GM18907 (cell line): ENCODE results near the gene KRI1.
"Not testable (repeated sequence)": the region's sequence is repeated elsewhere in the genome, so short reads cannot be mapped to it uniquely, and the experiment has no call there.

Experiments
- ATAC-seq: cut with Tn5 transposase; IDR thresholded peaks from one replicate; pipeline ENCODE4 v1.9.1; 2021; ENCODE audit warnings: mild to moderate bottlenecking, moderate library complexity; ENCODE audit not compliant: unreplicated experiment

KRI1 gene

DNA sequence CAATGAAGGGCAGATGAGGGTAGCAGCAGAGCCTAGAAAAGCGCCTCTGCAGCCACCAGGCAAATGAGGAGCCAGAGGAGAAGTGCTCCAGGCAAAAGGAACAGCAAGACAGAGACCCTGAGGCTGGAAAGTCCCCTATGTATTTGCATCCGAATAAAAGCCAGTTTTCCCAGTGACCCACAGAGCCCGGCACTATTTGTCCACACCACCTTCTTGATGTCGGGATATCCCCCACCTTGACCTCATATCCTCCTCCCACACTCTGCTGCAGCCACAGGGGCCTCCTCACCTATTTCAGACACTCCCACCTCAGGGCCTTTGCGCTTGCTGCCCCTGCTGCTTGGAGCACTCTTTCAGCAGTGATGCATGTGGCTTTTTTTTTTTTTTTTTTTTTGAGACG lies 15.5 kb downstream of the KRI1 start:
- ATAC-seq, result no peak

DNA sequence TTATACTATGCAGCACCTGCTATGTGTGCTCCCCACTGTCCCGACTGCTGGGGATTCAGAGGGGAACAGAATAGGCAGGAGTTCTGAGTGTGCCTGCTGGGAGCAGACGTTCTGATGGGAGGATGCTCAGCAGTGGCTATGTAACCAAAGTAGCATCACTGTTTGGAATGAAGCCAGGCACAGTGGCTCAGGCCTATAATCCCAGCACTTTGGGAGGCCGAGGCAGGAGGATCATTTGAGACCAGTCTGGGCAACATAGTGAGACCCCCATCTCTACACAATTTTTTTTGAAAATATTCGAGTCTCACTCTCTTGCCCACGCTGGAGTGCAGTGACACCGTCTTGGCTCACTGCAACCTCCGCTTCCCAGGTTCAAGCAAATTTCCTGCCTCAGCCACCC lies 16.1 kb downstream of the KRI1 start:
- ATAC-seq, result no peak

DNA sequence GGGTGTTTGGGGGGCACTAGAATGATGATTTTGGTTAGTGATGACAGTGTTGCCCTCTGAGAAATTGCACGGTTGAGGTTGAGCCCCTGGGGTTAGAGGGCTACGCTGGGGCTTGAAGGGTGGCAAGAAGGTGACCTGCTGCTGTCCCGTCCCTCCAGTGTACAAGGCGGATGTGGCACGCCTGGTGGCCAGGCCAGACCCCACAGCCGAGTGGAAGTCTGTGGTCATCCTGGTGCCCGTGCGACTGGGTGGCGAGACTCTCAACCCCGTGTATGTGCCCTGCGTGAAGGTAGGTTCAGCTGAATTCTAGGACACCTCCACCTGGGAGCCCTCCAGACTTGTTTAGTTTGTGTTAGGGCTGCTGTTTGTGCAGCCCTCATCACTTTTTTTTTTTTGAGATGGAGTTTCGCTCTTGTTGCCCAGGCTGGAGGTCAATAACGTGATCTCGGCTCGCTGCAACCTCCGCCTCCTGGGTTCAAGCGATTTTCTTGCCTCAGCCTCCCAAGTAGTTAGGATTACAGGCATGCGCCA lies 17.0 kb downstream of the KRI1 start:
- ATAC-seq, result no peak

DNA sequence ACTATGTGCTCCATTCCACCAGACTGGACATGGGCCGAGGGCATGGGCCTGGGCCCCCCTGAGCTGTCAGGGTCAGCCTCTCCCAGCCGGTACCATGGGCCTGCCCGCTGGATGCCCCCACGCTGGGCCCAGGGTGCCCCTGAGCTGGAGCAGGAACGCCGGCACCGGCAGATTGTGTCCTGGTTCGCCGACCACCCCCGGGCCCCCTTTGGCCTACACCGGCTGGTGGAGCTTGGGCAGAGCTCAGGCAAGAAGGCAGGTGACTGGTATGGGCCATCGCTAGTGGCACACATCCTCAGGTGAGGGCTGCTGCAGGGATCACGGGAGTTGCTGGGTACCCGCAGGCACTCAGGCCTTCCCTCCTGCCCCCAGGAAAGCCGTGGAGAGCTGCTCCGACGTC lies 19.0 kb downstream of the KRI1 start:
- no peak for ATAC-seq

DNA sequence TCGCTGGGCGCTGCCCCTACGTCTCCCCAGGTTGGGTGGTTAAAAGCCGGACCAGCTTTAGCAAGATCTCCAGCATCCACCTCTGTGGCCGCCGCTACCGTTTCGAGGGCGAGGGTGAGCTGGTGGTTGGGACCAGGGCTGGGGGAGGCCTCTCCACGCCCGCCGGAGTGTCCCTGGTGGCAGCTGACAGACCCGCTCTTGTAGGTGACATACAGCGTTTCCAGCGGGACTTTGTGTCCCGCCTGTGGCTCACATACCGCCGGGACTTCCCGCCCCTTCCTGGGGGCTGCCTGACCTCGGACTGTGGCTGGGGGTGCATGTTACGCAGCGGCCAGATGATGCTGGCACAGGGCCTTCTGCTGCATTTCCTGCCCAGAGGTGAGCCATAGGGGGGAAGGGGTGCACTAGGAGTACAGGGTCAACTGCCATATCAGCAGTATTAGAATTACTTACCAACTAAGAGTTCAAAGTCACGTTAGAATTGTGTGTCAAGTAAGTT lies 21.0 kb downstream of the KRI1 start:
- ATAC-seq, result no peak

DNA sequence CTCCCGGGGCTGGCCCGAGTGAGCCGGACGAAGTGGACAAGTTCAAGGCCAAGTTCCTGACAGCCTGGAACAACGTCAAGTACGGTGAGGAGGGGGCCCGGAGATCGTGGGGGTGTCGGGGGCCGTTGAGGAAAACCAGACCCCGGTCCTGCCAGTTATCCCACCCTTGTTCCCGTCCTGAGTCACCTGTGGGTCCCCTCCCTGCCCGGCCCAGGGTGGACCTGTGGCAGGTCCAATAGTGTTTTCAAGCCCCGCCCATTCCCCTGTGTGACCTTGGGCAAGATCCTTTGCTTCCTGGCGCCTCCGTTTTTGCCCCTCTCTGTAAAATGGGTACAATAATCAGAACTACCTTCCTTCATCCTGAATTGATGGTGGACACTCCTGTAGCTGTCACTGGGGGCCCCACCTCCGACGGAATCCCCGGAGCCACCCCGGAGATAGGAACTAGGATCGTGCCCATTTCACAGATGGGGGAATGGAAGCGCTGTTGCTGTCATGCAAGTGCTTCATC lies 21.5 kb downstream of the KRI1 start:
- peak; percentile 13 for ATAC-seq

DNA sequence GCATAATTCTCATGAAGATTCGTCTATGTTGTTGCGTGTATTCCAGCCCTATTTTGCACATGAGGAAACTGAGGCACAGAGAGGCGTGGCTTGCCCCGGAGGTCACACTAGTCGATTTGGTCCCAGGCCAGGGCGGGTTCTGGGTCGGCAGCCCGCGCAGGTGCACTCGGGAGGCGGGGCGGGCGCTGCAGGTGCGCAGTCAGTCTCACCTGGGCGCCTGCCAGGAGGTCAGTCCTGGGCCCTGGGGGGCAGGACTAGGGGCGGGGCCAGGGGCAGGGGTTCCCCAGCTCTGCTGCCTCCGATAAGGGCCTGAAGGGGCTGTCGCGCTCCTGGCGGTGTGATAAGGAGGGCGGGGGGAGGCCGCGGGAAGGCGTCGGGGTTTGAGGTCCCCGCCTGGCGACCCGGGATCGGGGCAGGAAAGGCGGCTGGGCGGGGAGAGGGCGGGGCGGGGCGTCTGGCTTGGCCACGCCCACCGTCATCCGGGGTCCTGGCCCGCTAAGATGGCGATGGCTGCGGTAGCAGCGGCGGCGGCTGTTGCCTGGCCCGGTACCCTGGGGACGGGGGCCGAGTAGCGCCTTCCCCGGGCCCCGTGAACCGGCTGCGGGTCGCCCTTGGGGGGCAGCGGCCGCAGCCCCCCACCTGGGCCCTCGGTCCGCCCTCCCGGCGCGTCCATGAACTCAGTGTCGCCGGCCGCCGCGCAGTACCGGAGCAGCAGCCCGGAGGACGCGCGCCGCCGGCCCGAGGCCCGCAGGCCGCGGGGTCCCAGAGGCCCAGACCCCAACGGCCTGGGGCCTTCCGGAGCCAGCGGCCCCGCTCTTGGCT lies 22.2 kb downstream of the KRI1 start, which contains the start of gene ATG4D:
ATG4D (plus strand) TSS at position 485 of the 822 bp plus-strand sequence; CDS start at position 672, 187 bp downstream.
- peak; percentile 68 for ATAC-seq

DNA sequence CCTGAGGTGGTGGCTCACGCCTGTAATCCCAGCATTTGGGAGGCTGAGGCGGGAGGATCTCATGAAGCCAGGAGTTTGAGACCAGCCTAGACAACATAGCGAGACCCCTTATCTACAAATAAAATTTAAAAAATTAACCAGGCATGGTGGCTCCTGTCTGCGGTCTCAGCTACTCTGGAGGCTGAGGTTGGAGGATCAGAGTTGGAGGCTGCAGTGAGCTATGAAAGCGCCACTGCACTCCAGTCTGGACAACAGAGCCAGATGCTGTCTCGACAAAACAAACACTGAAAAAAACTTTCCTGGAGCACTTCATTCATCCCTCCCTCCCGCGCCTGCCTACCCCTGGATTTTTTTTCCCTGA lies 22.8 kb downstream of the KRI1 start:
- no peak for ATAC-seq

DNA sequence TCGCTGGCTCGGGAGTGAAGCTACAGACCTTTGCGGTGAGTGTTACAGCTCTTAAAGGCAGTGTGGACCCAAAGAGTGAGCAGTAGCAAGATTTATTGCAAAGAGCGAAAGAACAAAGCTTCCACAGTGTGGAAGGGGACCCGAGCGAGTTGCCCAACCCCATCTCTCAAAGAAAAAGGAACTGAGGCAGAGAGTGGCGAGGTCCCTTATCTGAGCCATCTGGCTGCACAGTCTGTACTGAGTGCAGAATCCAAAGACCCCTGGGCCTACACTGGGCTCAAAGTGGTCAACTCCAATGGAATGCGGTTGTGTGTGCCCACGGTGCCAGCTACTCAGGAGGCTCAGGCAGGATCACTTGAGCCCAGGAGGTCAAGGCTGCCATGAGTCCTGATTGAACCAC lies 26.8 kb downstream of the KRI1 start:
- not testable (repeated sequence) for ATAC-seq

DNA sequence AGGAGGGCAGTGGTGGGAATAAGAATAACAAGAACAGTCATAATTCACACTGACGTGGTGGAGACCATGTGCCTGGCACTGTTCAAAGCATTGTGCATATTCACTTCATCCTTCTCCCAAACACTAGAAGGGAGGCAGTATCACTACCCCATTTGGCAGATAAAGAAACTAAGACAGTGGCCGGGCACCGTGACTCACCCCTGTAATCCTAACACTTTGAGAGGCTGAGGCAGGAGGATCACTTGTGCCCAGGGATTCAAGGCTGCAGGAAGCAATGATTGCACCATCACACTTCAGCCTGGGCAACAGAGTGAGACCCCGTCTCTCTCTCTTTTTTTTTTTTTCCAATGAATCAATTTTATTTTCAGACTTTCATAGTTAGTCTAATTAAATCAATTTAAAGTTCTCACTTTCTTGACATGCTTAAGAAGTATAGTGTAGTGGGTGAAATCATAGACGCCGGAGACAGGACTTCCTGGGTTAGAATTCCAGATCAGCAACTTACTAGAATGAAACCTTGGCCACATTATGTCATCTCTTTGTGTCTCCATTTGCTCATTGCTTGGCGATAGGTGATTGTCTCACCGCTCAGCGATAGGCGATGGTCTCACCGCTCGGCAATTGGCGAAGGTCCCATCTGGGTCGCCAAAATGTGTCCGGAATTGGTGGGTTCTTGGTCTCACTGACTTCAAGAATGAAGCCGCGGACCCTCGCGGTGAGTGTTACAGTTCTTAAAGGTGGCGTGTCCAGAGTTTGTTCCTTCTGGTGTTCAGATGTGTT lies 27.4 kb downstream of the KRI1 start:
- ATAC-seq, result no peak

DNA sequence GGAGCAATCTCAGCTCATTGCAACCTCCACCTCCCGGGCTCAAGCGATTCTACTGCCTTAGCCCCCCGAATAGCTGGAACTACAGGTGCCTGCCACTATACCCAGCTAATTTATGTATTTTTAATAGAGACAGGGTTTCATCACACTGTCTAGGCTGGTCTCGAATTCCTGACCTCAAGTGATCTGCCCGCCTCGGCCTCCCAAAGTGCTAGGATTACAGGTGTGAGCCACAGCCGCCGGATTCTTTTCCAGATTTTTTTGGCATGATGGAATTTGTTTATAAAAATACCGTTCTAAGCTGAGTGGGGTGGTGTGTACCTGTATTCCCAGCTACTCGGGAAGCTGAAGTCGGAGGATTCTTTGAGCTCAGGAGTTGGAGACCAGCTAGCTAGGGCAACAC lies 28.1 kb downstream of the KRI1 start:
- ATAC-seq, result no peak

DNA sequence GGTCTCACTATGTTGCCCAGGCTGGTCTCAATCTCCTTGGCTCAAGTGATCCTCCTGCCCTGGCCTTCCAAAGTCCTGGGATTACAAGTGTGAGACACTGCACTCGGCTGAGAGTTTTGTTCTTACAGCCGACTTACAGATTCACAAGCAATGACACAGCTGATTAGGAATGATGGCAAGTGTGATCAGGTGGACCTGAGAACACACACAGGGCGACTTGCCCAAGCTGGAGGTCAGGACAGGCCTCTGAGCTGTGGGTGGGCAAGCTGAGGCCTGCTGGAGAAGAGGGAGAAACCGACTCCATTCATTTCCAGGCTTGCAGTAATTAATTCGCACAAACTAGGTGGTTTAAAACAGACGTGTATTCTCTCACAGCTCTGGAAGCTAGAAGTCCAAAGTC lies 30.2 kb downstream of the KRI1 start:
- no peak for ATAC-seq

DNA sequence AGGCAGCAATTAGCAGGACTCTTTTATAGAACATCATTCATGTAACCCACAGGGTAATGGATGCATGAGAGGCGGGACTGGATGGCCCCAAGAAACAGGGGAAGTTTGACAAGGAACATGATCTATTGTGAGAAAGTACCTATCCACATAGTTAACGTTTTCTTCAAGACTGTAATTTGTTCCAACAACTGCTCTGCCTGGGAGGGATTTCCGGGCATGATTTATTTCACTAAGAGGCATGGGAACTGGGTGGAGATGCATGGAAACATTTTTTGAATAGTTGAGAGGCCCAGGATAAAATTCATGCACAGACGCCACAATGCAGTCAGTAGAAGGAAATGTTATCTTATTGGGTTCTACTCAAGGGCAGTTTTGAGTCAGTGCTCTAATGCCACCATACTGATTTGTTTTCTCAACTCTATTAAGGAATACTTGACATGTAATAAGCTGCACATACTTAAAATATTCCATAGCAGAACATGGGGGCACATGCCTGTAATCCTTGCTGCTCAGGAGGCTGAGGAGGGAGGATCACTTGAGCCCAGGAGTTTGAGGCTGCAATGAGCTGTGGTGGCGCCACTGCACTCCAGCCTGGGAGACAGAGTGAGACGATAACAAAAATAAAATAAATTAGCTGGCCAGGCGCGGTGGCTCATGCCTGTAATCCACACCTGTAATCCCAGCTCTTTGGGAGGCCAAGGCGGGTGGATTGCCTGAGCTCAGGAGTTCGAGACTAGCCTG lies 32.0 kb downstream of the KRI1 start:
- no peak for ATAC-seq

DNA sequence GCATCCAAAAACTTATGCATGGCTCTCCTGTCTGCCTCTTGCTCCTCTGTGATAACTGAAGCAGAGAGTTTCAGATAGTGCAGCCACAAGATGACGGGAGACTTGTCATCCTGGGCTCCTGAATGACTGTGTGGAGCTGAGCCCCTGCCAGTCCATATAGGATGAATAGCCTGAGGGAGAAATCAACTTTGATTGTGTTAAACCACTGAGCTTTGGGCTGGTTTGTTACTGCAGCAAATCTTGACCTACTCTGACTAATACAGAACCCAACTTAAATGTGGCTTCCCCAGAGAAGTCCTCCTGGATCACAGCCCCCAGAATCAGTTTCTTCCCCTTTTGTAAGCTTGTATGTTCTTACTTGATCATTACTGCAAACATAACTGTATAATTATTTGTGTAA lies 33.4 kb downstream of the KRI1 start:
- ATAC-seq, result no peak

DNA sequence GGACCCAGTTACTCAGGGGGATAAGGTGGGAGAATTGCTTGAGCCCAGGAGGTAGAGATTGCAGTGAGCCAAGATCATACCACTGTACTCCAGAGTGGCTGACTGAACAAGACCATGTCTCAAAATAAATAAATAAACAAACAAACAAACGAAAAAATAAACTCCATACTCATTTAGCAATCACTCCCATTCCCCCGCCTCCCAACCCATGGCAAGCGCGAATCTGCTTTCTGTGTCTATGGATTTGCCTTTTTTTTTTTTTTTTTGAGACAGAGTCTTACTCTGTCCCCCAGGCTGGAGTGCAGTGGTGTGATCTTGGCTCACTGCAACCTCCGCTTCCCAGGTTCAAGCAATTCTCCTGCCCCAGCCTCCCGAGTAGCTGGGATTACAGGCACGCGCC lies 38.9 kb downstream of the KRI1 start:
- not testable (repeated sequence) for ATAC-seq

DNA sequence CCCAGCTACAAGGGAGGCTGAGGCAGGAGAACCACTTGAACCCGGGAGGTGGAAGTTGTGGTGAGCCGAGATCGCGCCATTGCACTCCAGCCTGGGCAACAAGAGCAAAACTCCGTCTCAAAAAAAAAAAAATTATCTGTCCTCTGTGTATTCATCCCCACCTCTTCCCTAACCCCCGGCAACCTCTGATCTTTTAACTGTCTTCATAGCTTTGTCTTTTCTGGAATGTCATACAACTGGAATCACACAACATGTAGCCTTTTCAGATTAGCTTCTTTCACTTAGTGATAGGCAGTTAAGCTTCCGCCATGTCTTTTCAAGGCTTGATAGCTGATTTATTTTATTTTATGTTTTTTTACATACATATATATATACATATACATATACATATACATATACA lies 40.2 kb downstream of the KRI1 start:
- no peak for ATAC-seq

DNA sequence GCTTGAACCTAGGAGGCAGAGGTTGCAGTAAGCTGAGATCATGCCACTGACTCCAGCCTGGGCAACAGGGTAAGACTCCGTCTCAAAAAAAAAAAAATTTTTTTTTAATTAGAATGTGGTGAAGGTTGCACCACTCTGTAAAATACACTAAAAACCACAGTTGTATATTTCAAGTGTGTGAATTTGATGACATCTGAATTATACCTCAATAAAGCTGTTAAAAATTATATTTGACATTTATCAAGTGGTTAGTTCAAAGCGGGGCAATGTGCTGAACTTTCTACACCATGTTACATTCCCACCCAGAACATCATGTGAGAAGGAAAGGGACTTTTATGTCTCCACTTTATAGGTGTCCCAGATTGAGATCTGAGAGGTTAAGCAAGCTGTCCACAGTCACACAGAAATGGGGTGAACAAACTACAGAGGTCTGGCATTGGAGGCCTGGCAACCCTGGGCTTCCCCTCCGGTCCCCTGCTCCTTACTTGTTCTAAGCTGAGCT lies 42.6 kb downstream of the KRI1 start:
- no peak for ATAC-seq

DNA sequence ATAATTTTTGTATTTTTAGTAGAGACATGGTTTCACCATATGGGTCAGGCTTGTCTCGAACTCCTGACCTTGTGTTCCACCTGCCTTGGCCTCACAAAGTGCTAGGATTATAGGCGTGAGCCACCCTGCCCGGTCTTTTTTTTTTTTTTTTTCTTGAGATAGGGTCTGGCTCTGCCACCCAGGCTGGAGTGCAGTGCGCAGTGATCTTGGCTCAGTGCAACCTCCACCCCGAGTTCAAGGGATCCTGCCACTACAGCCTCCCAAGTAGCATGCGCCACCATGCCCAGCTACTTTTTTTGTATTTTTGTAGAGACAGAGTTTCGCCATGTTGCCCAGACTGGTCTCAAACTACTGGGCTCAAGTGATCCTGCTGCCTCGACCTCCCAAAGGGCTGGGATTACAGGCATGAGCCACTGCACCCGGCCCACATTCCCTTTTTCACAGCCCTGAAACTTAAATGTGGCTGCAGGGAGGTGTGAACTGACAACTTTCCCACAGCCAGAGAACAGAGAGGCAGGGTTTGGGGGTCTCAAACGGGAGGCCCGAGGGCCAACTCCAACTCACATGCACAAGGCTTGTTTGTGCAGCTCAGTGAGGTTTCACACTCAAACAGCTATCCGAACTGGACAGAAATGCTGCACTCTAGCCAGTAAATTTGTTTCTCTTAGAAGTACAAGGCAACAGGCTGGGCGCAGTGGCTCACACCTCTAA lies 44.2 kb downstream of the KRI1 start:
- no peak for ATAC-seq

DNA sequence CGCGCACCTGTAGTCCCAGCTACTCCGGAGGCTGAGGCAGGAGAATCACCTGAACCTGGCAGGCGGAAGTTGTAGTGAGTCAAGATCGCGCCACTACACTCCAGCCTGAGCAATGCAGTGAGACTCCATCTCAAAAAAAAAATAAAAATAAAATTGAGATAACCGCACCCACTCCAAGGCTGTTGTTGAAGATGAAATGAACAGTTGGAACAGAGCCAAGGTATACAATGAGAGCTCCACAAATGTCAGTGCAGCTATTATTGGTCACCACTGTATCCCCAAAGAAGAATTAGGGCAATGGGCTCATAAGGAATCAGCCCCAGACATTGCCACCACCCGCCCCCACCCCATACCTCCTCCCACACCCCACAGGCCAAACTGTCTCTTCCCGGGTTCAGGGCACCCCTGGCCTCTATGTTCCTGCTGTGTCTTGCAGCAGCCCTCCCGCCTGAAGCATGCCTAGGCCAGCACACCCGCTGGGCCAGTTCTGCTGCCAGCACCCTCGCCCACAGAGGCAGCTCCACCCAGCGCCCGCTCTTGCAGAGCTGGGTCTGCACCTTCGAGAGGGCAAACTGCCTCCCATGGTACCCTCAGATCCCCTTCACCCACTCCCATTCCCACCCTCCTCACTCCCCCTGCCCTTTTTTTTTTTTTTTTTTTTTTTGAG lies 45.0 kb downstream of the KRI1 start:
- ATAC-seq, result no peak

DNA sequence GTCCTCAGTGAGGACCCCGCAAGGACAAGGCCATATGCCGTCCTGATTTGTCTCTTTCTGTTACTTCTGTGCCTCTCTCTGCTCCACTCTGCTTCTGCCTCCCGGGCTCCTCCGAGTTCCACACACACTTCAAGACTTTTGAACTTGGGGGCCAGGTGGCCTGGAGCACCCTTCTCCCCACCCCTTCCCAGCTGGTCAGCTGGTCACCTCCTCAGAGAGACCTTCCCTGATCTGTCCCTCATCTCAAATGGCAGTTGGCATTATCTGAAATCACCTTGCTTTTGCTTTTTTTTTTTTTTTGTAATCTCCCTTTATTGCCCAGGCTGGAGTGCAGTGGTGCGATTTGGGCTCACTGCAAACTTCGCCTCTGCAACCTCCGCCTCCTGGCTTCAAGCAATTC lies 46.4 kb downstream of the KRI1 start:
- no peak for ATAC-seq
